ENCODE results near the gene KLF15. TPM values are rescaled to one million over a fixed set of nuclear protein-coding genes. Genes with fewer than 3 reads are reported as not detected.
A peak's percentile ranks its signal among the peaks of the same experiment; 100 is the strongest.
"Not testable (repeated sequence)": the region's sequence is repeated elsewhere in the genome, so short reads cannot be mapped to it uniquely, and the experiment has no call there.

KLF15 gene
- total and polyA plus RNA-seq, 2 of the 8 experiments (the other 6 are each of a cell fraction or from before 2014, with no cell fraction given), result 15.7 to 19.5 TPM

DNA sequence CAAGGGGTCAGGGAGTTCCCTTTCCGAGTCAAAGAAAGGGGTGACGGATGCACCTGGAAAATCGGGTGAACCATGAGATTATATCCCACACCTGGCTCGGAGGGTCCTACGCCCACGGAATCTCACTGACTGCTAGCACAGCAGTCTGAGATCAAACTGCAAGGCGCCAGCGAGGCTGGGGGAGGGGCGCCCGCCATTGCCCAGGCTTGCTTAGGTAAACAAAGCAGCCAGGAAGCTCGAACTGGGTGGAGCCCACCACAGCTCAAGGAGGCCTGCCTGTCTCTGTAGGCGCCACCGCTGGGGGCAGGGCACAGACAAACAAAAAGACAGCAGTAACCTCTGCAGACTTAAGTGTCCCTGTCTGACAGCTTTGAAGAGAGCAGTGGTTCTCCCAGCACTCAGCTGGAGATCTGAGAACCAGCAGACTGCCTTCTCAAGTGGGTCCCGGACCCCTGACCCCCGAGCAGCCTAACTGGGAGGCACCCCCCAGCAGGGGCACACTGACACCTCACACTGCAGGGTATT is 25.3 kb downstream of the KLF15 start:
- H3K4ac ChIP-seq (replicated peaks; ENCODE audit: insufficient read length, low read depth, low read length); H3K9ac ChIP-seq (replicated peaks in 1 of 4; ENCODE audit: extremely low read depth in 1 of 4, low read depth in 3 of 4, low read length in 3 of 4); H3K4me1 ChIP-seq (replicated peaks in 1 of 4; ENCODE audit: control insufficient read depth in 3 of 4, insufficient read depth in 4 of 4, low read length in 3 of 4); H3K14ac ChIP-seq (ENCODE audit: insufficient read length); H3K56ac ChIP-seq (replicated peaks; ENCODE audit: insufficient read length, low read depth, low read length); H2BK5ac ChIP-seq (ENCODE audit: low read depth, low read length); H3K18ac ChIP-seq (ENCODE audit: extremely low read depth, low read length); H2BK12ac ChIP-seq (ENCODE audit: low read depth, low read length); H2BK20ac ChIP-seq (ENCODE audit: low read length); H4K91ac ChIP-seq (replicated peaks; ENCODE audit: insufficient read length, low read length); H3K4me3 ChIP-seq (ENCODE audit: extremely low read depth in 1 of 4, insufficient read depth in 2 of 4, low read depth in 3 of 4, low read length in 4 of 4); H3K36me3 ChIP-seq (ENCODE audit: control insufficient read depth in 2 of 4, insufficient read depth in 4 of 4, low read length in 3 of 4); H2AK5ac ChIP-seq (ENCODE audit: low read depth, low read length); H2AFZ ChIP-seq (ENCODE audit: low read length); H3K23me2 ChIP-seq (ENCODE audit: low read depth, low read length); H2BK15ac ChIP-seq (ENCODE audit: low read length); H3K27ac ChIP-seq (ENCODE audit: low read depth, low read length); H4K8ac ChIP-seq (ENCODE audit: extremely low read depth, insufficient read depth, low read length); H3K27me3 ChIP-seq (replicated peaks in 1 of 4; ENCODE audit: control insufficient read depth in 3 of 4, extremely low read depth in 1 of 4, insufficient read depth in 3 of 4, low read length in 3 of 4); H3K79me2 ChIP-seq (ENCODE audit: control insufficient read depth in 1 of 2, insufficient read depth in 2 of 2, low read length in 2 of 2); H3K4me2 ChIP-seq (ENCODE audit: insufficient read depth in 1 of 2, low read depth in 2 of 2, low read length in 2 of 2); H3K23ac ChIP-seq (ENCODE audit: insufficient read length); H3K79me1 ChIP-seq (ENCODE audit: low read depth, low read length); H2BK120ac ChIP-seq (replicated peaks; ENCODE audit: low read depth, low read length); FAIRE-seq; H4K5ac ChIP-seq (ENCODE audit: insufficient read length, low read depth, low read length); H4K20me1 ChIP-seq (replicated peaks in 1 of 2; ENCODE audit: control insufficient read depth in 1 of 2, insufficient read depth in 2 of 2, low read length in 2 of 2): not testable (repeated sequence)
- WGBS, 2 experiments (ENCODE audit: extremely low coverage in 1 of 2, insufficient coverage in 1 of 2, insufficient read length in 1 of 2, insufficient replicate concordance in 2 of 2, low coverage in 1 of 2, low lambda C conversion rate in 2 of 2, missing lambda C conversion rate in 1 of 2), result 68% methylated on average over 12 of the region's 15 CpGs; no CpG with 5 or more reads in 1 of the 2 experiments
- ChIA-PET POLR2A (ENCODE audit: partially characterized antibody) (interaction anchor here (1.3 to 1.5 kb wide), 3 partner anchors 16 to 64 kb away, joined by 3 to 4 read pairs (median 3); no protein-coding TSS in a partner anchor), CTCF (ENCODE audit: partially characterized antibody) (interaction anchor here (1.5 to 2.3 kb wide), 2 partner anchors 9 to 17 kb away, joined by 4 to 7 read pairs; no protein-coding TSS in a partner anchor)
- DNase-seq (ENCODE audit: low read depth in 1 of 2, low spot score in 2 of 2), result peak in 1 of 2 experiments; percentile 53
- peaks cover 19 to 20% of the 10 kb centered on the region in 2 experiments for H3K9me3 ChIP-seq (ENCODE audit: insufficient read depth in 2 of 2, low read depth in 1 of 2, low read length in 1 of 2)

Data from H1 (cell line).